ENCODE results near the gene CCDC7.

- TF ChIP-seq, protein P1, sequence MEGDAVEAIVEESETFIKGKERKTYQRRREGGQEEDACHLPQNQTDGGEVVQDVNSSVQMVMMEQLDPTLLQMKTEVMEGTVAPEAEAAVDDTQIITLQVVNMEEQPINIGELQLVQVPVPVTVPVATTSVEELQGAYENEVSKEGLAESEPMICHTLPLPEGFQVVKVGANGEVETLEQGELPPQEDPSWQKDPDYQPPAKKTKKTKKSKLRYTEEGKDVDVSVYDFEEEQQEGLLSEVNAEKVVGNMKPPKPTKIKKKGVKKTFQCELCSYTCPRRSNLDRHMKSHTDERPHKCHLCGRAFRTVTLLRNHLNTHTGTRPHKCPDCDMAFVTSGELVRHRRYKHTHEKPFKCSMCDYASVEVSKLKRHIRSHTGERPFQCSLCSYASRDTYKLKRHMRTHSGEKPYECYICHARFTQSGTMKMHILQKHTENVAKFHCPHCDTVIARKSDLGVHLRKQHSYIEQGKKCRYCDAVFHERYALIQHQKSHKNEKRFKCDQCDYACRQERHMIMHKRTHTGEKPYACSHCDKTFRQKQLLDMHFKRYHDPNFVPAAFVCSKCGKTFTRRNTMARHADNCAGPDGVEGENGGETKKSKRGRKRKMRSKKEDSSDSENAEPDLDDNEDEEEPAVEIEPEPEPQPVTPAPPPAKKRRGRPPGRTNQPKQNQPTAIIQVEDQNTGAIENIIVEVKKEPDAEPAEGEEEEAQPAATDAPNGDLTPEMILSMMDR (conservative IDR thresholded peaks at IDR 0.05; ENCODE audit: low read length), result no peak
- no peak for TF ChIP-seq EZH2phosphoT487 (IDR thresholded peaks at IDR 0.05; ENCODE audit: borderline replicate concordance, low read depth, low read length)
Observed at GRCh38 chr10:32865170-32865569, 419.2 kb downstream of the CCDC7 start.
